Measurements from ENCODE around the gene NBDY. TPM values are rescaled to one million over a fixed set of nuclear protein-coding genes. Genes with fewer than 3 reads are reported as not detected.

The NBDY gene
- total and polyA plus RNA-seq, 2 of the 13 experiments (the other 11 are each of a cell fraction or from before 2014, with no cell fraction given), result 1.4 to 1.7 TPM

DNA sequence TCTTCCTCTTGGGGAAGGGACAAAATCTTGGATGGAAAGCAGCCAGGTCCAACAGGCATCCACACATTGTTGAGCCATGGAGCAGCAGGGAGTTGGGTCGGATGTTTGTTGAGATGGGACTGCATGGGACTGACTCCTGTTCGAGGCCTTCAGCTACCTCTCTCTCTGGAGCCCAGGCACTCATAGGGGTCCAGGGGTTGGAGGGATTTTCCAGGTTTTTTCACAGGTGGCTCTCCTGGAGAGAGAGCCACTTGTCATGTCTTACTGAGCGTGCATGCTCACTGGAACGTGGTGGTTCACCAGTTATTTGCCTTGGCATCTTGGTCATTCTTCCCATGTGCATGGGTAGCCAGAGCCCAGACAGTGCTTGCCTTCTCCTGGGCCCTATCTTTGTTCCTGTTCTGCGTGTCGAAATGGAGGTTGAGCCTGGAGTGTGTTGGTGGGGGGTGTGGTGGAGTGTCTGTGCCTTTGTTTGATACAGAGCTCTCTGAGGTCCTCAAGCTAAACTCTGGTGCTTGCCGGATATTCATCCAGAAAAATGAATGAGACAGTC is 60.6 kb downstream of the NBDY start:
- Histone ChIP-seq H3K27ac (ENCODE audit: extremely low read length, insufficient read depth, low read length) (no peak overlapping the region), H3K27me3 (ENCODE audit: control insufficient read depth in 1 of 2, insufficient read depth in 2 of 2, low read length in 2 of 2) (no peaks in the 10 kb centered on the region)
- intact Hi-C loops (cut with micrococcal nuclease; ENCODE audit: unreplicated experiment), result no loop called here

More for the DNA sequence above, 60.6 kb downstream of the NBDY start:
- no peaks in the 10 kb centered on the region for H3K36me3 ChIP-seq (replicated peaks in 1 of 2; ENCODE audit: control insufficient read depth in 1 of 2, insufficient read depth in 2 of 2, low read length in 2 of 2)
- FAIRE-seq, result no peak
- no peaks in the 10 kb centered on the region for H3K79me2 ChIP-seq (ENCODE audit: insufficient read depth, low read length)
- no peak for DNase-seq (ENCODE audit: low spot score)
- TF ChIP-seq ZC3H13 (CRISPR knock-in tag; IDR thresholded peaks at IDR 0.05), result no peak
- no peak for TF ChIP-seq HCFC1 (IDR thresholded peaks at IDR 0.05; ENCODE audit: low read depth, low read length)
- TF ChIP-seq PPARG (CRISPR knock-in tag; conservative IDR thresholded peaks at IDR 0.05), result no peak
- TF ChIP-seq KLF11 (CRISPR knock-in tag; IDR thresholded peaks at IDR 0.05), result no peak
- TF ChIP-seq, protein P1, sequence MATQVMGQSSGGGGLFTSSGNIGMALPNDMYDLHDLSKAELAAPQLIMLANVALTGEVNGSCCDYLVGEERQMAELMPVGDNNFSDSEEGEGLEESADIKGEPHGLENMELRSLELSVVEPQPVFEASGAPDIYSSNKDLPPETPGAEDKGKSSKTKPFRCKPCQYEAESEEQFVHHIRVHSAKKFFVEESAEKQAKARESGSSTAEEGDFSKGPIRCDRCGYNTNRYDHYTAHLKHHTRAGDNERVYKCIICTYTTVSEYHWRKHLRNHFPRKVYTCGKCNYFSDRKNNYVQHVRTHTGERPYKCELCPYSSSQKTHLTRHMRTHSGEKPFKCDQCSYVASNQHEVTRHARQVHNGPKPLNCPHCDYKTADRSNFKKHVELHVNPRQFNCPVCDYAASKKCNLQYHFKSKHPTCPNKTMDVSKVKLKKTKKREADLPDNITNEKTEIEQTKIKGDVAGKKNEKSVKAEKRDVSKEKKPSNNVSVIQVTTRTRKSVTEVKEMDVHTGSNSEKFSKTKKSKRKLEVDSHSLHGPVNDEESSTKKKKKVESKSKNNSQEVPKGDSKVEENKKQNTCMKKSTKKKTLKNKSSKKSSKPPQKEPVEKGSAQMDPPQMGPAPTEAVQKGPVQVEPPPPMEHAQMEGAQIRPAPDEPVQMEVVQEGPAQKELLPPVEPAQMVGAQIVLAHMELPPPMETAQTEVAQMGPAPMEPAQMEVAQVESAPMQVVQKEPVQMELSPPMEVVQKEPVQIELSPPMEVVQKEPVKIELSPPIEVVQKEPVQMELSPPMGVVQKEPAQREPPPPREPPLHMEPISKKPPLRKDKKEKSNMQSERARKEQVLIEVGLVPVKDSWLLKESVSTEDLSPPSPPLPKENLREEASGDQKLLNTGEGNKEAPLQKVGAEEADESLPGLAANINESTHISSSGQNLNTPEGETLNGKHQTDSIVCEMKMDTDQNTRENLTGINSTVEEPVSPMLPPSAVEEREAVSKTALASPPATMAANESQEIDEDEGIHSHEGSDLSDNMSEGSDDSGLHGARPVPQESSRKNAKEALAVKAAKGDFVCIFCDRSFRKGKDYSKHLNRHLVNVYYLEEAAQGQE (IDR thresholded peaks at IDR 0.05; ENCODE audit: borderline replicate concordance in 1 of 2, low read depth in 1 of 2, low read length in 2 of 2), result no peak
- TF ChIP-seq, protein P2, sequence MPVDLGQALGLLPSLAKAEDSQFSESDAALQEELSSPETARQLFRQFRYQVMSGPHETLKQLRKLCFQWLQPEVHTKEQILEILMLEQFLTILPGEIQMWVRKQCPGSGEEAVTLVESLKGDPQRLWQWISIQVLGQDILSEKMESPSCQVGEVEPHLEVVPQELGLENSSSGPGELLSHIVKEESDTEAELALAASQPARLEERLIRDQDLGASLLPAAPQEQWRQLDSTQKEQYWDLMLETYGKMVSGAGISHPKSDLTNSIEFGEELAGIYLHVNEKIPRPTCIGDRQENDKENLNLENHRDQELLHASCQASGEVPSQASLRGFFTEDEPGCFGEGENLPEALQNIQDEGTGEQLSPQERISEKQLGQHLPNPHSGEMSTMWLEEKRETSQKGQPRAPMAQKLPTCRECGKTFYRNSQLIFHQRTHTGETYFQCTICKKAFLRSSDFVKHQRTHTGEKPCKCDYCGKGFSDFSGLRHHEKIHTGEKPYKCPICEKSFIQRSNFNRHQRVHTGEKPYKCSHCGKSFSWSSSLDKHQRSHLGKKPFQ (CRISPR knock-in tag; IDR thresholded peaks at IDR 0.05; ENCODE audit: insufficient replicate concordance), result no peak
- TF ChIP-seq MTF1 (CRISPR knock-in tag; IDR thresholded peaks at IDR 0.05), result no peak
- TF ChIP-seq ZNF143 (CRISPR knock-in tag; IDR thresholded peaks at IDR 0.05), result no peak
- H3K4me3 ChIP-seq (replicated peaks in 1 of 3; ENCODE audit: insufficient read depth in 1 of 3, low read depth in 2 of 3, low read length in 3 of 3), result no peak overlapping the region
- no TSS peak for BruUV-seq (replicated peaks)
- in situ Hi-C loops (cut with HindIII; ENCODE audit: extremely low pct_ligation_motif_present, low pct_unique_long_range_greater_than_20kb), result no loop called here
- H3K4me1 ChIP-seq (ENCODE audit: insufficient read depth, low read length), result peaks cover 18% of the 10 kb centered on the region
- no CpG with 5 or more reads among the region's 7 CpGs for whole genome bisulfite sequencing (ENCODE audit: low lambda C conversion rate)
- no peak overlapping the region for H3K4me2 ChIP-seq (ENCODE audit: low read depth, low read length)
- ChIA-PET POLR2A (no interaction called here), CTCF (ENCODE audit: low intra/inter-chr PET ratio, low total read pairs) (no interaction called here)
- H2AFZ ChIP-seq (ENCODE audit: low read length), result no peak overlapping the region
- no peak for ATAC-seq
- no peaks in the 10 kb centered on the region for H4K20me1 ChIP-seq (ENCODE audit: insufficient read depth, low read length)
- no peaks in the 10 kb centered on the region for H3K9me3 ChIP-seq (ENCODE audit: low read length)
- no peak overlapping the region for H3K9ac ChIP-seq (ENCODE audit: insufficient read depth, low read depth, low read length)
